T follicular helper cell (primary cell): Measurements from ENCODE around the gene TTLL4.

ENCODE experiments used
- DNase-seq: peaks from one replicate; pipeline ENCODE4 v3.0.0-alpha.2; 2020; ENCODE audit warnings: low read depth
- total RNA-seq, 2 experiments: gene quantifications; one replicate each; lab custom pipeline; 2026; lab: John Stamatoyannopoulos, UW

TTLL4 gene
- total RNA-seq = 25.1 to 34.2 reads per million in 2 experiments

DNA sequence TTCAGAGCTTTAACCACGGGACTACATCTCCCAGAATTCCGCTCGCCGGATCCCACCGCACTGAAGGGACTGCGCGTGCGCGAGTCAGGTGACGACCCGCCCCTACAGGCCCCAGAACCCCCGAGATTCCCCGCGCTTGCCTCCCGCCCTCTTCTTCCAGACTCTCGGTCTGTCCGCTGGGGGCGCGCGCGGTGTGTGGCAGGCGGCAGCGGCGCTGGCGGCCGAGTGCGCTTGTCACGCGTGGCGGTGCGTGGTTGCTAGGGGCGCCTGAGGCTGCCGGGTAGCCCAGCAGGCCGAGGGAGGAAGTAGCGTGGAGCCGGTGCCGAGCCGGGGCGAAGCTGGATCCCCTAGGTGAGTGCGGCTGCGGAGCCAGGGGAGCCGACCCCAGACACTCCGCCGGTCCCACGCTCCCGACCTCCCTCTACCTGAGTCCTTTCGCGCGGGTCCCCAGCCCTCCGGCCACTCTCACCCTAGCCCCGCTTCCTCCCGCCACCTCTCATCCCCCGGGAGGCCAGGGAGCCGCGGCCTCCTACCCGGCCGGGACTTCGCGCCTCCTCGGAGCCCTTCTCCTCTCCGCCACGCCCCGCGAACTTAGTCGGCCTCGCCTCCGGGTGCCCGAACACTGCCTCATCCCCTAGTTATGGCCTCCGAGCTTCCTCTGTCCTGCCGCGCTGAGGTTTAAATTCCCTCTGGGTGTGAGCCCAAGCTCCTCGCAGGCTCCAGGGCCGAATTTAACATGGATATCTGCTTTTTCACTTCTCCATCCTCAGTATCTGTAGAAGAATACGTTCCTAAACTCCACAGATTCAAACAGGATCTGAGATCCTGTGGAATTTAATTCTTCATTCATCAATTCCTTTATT lies at the start of gene TTLL4:
TTLL4 (plus strand) TSS at position 149 of the 863 bp plus-strand sequence. CDS start 26,842 bp downstream, outside the sequence.
- DNase-seq = peak; percentile 98

DNA sequence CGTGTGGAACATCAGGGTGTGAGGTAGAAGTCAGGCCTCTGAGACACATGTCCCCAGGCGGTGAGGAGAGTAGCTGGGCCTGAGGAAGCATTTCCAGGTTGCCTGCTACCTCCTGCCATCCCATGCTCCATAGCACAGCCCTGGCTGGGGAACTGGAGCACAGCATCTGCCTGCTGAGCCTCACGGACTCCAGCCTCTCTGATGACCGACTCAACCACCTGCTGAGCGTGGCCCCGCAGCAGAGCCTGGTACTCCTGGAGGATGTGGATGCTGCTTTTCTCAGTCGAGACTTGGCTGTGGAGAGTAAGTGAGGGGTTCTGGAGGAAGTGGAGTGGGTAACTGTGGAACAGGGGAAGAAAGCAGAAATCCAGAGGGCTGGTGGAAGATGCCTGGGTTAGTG lies 48.3 kb upstream of the TTLL4 start:
- no peak for DNase-seq

GRCh38 chr2:218662827-218663226 lies 47.8 kb upstream of the TTLL4 start:
- DNase-seq = no peak

GRCh38 chr2:218663901-218664300 lies 46.7 kb upstream of the TTLL4 start:
- no peak for DNase-seq

DNA sequence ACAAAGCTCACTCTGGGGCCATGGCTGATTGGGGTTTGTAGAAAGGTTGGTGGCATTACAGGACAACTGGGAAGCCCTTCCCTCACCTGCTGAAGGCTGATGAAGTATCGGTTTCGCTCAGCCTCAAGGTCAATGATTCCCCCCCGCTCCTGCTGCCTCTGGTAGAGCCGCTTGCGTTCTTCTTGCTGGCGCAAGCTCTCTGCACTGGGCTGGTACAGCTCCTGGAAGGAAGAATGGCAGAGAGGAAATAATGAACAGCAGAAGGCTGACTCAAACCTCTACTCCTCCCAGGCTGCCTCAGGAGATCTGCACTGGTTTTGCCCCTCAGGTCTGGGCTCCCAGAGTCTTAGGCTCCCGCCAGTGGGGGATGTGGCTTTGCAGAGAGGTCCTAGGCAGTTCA lies 46.0 kb upstream of the TTLL4 start:
- DNase-seq = no peak

GRCh38 chr2:218671097-218671653 lies 39.5 kb upstream of the TTLL4 start:
- DNase-seq = no peak

DNA sequence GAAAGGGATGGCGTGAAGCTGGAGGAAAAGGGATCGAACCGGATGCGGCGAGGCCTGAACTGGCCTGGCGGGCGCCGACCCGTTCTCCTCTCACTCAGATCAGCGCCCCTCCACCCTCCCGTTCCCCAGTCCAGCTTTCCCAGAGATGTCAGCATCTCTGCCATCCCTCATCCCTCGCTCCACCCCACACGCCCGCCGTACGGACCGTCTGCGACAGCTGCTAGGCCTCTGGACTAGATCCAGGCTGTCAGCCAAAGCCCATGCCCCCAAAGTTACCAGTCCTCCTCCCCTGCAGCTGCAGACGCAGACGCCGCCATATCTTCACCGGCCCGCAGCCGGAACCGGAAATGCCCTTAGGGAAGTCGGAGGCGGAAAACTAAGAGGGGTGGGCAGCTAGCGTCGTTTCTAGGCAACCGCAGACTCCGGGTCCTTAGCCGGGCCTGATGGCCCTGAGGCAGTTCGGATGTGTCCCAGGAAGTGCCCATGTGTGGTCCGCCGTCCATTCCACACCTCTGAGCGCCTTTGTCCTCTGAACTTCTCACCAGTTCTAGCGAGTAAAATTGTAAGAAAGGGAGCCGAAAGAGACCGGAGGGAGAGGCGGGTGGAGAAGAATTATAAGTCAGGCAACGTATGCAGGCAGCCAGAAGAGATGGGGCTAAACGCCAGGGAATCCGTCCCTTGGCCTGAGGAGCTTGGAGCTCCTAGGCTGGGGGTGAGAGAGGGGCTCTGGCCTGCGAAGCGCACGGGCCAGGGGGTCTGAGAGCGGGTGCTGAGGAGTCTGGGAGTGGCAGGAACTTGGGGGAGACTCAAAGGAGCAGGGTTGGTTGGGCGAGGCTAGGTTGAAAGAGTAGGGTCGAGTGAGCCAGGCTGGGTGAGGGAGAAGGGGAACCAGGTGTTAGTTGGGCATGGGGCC lies 38.7 kb upstream of the TTLL4 start, which contains the start of the genes RNF25 and STK36:
RNF25 (minus strand) TSS at position 349 of the 913 bp plus-strand sequence; CDS start at position 317, 32 bp downstream.
STK36 (plus strand) TSS at position 433 of the 913 bp plus-strand sequence. CDS start 744 bp downstream, outside the sequence.
- DNase-seq = peak; percentile 72

GRCh38 chr2:218679119-218679518 lies 31.5 kb upstream of the TTLL4 start:
- DNase-seq = no peak

DNA sequence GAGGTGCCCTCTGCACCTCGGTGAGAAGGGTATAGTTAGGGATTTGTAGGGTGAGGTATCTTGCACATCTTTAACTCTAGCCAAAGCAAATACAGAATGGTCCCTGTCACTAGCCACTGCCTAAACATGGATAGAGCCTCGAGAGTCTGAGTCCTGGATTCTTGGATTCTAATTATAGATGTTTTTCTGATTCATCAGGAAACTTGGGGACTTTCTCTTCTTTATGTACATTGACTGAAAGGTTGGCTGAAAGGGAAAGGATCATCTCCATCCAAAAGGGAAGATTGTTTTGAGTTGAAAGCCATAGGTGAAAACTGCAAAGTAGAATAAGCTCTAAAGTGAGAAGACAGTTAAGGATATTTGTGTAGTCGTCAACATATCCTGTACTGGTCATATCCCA lies 30.6 kb upstream of the TTLL4 start:
- DNase-seq = no peak

GRCh38 chr2:218687400-218688060 lies 23.1 kb upstream of the TTLL4 start:
- peak; percentile 9 for DNase-seq

- DNase-seq = no peak
Observed at GRCh38 chr2:218691234-218691633, 19.4 kb upstream of the TTLL4 start.

GRCh38 chr2:218694405-218695145 lies 16.1 kb upstream of the TTLL4 start:
- no peak for DNase-seq

GRCh38 chr2:218698885-218699284 lies 11.8 kb upstream of the TTLL4 start:
- no peak for DNase-seq

DNA sequence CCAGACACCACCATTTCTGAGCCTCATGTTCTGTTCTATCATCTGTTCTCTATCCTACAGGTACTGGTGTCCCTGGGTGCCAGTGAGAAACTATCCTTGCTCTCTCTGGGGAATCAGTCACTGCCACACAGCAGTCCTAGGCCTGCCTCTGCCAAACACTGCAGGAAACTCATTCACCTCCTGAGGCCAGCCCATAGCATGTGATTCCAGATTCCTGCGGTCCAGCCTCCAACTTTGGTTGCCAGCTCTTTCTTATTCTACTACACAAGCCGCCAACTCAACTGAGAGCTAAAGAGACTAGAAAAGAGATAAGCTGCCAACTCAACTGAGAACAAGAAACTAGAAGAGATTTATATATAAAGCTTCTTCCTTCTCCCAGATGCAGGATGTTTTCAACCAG lies 8.8 kb upstream of the TTLL4 start:
- no peak for DNase-seq

DNA sequence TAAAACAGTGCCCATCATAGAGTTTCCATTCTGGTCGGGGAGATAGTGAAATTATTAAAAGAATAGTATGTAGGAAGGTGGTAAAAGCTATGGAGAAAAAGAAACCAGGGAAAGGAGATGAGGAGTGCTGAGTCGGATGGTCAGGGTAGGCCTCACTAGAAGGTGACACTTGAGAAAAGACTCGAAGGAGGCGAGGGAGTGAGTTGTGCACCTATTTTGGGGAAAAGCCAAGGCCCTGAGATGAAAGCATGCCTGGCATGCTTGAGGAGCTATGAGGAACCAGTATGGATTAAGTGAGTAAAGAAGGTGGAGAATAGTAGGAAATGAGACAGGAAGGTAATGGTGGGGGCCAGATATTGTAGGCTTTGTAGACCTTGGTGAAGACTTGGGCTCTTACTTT lies 7.3 kb upstream of the TTLL4 start:
- no peak for DNase-seq

- DNase-seq = no peak
Observed at GRCh38 chr2:218708086-218708485, 2.5 kb upstream of the TTLL4 start.

DNA sequence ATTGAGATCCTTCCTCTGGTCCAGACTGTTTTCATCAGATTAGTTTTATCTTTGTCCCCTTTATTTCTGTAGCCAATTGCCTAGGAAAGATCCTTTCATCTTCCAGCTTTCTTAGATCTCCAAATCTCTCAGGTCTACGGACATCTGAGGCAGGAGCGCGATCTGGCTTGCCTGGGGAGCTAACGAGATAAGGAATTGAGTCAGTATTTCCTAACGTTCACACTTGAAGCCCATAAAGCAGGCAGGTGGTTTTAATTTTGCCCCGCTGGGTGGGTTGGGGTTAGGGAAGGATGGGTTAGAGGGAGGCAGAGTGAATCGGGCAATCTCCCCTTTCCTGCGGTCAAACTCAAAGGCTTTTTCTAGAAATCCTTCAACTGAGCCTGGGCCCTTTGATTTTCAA lies 727 bp upstream of the TTLL4 start:
- no peak for DNase-seq

- DNase-seq = no peak
Observed at GRCh38 chr2:218710334-218710686, 325 bp upstream of the TTLL4 start.

GRCh38 chr2:218711550-218711929 lies 905 bp downstream of the TTLL4 start:
- DNase-seq = no peak

- no peak for DNase-seq
Observed at GRCh38 chr2:218713922-218714321, 3.3 kb downstream of the TTLL4 start.

DNA sequence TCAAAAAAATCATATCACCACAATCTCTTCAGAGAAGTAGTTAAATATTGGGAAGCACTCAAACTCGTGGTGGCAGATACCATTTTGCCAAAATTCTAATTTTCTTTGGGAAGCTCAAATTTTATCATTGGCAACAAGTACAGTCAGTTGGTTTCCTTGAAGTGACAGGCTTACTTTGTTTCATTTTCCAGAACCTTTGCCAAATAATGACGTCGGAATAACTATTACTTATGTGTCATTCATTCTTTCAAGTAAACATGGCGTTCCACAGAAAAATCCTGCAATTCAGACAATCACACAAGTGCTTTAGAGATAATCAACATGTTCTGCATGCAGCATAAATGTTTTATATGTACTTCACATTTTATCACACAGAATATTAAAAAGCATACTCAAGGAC lies 5.4 kb downstream of the TTLL4 start:
- DNase-seq = no peak
